Measurements from ENCODE around the gene NGF.

GRCh38 chr1:115286431-115287205 lies 51.4 kb downstream of the NGF start:
- TF ChIP-seq EZH2 (IDR thresholded peaks at IDR 0.05; ENCODE audit: borderline replicate concordance, low read depth, low read length, severe bottlenecking) (no peak), CTCF (IDR thresholded peaks at IDR 0.05; ENCODE audit: borderline replicate concordance, extremely low read depth, low read length, poor library complexity, severe bottlenecking) (no peak)

Measured in DND-41 (cell line).